Cardiac fibroblast (primary cell): Measurements from ENCODE around the gene ASIC3.

Experiments used
- DNase-seq, 2 donors: peaks; one replicate each; pipeline versions ENCODE4 v3.0.0 to v3.0.0-alpha.2; 2010; ENCODE audit warnings: low read depth in 2 of 2
- H3K4me3 ChIP-seq, 2 donors: replicated peaks in 1 of 2; 1 replicate in 1 of 2; 2 replicates in 1 of 2; pipeline ENCODE4 v1.5.1; 2011; ENCODE audit warnings: low read depth in 2 of 2, low read length in 2 of 2, mild to moderate bottlenecking in 2 of 2, moderate library complexity in 1 of 2
- TF ChIP-seq, protein P1 (sequence below): IDR thresholded peaks from one replicate; pipeline ENCODE4 v1.5.1; 2011; ENCODE audit warnings: low read depth, mild to moderate bottlenecking, low read length, inconsistent platforms

ASIC3 gene

DNA sequence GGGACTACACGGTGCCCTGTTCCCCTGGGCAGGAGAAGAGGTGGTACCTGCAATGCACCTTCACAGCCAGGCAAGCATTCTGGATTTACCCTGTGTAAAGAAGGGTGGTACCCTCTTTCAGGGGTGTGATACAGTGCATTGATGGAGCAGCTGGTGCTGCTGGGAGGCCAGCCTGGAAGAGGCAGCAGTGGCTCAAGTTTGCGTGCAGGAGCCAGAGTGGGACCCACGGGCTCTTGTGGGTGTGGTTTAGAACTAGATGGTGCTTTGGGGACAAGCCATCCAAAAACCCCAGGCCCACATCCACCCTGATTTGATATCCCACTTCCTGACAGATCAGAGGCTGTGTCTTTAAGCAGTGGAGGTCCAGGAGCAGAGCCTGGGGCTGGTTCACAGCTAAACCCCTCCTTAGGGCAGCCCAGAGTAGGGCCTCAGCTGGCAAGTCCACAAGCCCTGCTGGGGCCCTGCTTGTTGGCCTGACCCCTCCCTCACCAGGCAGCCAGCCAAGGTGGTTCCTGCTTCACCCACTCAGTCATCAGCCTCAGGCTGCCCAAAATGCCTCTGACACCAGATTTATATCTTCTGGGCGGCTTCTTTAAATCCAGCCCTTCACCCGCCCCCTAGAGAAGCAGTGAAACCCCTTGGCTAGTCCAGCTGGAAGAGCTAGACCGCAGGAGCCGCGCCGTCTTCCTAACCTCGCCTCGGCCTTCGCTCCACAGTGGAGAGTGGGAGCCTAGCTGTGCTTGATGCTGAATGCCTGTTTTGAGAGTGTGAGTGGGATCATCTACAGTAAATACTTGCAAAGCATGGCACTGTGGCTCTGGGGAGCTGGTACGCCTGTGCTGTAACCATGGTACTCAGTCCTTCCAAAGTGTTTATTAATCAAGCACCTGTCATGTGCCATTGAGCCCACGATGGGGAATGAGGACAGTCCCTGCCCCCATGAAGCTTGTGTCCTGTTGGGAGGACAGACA lies 1.4 kb upstream of the ASIC3 start:
- TF ChIP-seq, protein P1, sequence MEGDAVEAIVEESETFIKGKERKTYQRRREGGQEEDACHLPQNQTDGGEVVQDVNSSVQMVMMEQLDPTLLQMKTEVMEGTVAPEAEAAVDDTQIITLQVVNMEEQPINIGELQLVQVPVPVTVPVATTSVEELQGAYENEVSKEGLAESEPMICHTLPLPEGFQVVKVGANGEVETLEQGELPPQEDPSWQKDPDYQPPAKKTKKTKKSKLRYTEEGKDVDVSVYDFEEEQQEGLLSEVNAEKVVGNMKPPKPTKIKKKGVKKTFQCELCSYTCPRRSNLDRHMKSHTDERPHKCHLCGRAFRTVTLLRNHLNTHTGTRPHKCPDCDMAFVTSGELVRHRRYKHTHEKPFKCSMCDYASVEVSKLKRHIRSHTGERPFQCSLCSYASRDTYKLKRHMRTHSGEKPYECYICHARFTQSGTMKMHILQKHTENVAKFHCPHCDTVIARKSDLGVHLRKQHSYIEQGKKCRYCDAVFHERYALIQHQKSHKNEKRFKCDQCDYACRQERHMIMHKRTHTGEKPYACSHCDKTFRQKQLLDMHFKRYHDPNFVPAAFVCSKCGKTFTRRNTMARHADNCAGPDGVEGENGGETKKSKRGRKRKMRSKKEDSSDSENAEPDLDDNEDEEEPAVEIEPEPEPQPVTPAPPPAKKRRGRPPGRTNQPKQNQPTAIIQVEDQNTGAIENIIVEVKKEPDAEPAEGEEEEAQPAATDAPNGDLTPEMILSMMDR = no peak
- H3K4me3 ChIP-seq = no peak overlapping the region
- peak in 1 of 2 donors; percentile 83 for DNase-seq

DNA sequence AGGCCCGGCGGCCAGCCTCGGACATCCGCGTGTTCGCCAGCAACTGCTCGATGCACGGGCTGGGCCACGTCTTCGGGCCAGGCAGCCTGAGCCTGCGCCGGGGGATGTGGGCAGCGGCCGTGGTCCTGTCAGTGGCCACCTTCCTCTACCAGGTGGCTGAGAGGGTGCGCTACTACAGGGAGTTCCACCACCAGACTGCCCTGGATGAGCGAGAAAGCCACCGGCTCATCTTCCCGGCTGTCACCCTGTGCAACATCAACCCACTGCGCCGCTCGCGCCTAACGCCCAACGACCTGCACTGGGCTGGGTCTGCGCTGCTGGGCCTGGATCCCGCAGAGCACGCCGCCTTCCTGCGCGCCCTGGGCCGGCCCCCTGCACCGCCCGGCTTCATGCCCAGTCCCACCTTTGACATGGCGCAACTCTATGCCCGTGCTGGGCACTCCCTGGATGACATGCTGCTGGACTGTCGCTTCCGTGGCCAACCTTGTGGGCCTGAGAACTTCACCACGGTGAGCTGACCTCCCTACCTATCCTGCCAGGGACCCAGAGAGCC lies 656 bp downstream of the ASIC3 start:
- H3K4me3 ChIP-seq = no peak overlapping the region
- TF ChIP-seq, protein P1 = no peak
- no peak for DNase-seq

DNA sequence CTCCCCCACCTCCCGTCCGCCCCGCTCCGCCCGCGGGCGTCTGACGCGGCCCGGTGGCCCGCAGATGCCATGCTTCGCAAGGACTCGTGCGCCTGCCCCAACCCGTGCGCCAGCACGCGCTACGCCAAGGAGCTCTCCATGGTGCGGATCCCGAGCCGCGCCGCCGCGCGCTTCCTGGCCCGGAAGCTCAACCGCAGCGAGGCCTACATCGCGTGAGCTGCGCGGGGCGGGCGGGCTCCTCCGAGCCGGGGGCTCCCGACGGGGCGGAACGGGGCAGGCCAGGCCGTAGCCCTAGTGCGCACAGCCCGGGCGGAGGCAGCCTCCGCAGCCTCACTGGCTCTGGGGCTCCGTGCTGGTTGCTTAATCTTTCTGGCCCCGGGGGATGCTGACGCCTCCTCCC lies 2.8 kb downstream of the ASIC3 start:
- H3K4me3 ChIP-seq = no peak overlapping the region
- TF ChIP-seq, protein P1 = no peak
- DNase-seq = peak; percentile 69 to 76

DNA sequence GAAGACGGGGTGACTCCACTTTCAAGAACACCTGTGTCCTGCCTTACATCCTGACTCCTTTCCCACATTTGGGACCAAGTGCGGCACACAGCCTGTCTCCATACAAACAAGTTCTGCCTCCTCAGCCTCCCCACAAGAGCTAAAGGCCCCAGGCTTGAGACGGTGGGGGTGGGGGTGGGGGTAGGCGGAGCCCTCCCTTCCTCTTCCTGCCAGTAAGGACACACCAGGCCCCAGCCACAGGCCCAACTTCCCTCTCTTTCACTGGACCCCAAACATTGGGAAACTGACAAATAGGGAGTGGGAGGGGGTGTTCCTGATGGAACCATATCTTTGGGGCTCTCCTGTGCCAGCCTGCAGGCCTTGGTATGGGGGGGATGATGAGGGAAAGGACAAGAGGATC lies 4.8 kb downstream of the ASIC3 start:
- no peak for DNase-seq
- TF ChIP-seq, protein P1 = no peak
- H3K4me3 ChIP-seq = no peak overlapping the region

DNA sequence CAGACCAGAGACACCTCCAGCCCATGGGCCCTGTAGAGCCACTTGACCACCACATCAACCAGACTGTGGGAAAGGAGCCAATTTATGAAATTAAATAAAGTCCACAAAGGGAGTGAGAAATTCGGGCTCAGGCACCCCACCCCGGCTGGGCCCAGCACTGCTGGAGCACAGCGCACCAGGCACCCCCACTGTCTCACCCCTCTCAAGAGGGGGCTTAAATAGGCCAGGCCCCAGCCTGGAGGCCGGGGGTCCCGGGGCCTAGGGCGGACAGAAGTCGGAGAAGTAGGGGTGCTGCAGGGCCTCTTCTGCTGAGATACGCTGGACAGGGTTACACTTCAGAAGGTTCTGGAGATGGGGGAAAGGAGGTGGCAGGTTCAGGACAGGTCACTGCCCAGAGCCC lies 5.4 kb downstream of the ASIC3 start:
- TF ChIP-seq, protein P1 = no peak
- no peak for DNase-seq
- no peak overlapping the region for H3K4me3 ChIP-seq

DNA sequence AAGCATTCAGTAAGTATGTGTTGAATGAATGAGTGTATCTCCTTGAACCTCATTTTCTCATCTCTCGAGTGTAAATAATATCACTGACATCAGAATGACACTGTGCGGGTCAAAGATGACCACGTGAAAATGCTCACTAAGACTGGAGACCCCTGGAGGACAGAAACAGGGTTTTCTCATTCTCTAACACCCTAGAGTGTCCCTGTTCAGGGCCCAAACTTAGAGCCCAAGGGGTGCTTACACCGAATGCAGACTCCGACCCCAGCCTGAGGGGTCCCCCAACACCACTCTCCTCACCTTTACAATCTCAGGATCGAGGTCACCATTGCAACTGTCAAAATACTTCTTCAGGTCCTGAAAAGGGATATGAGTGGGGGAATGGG lies 7.9 kb downstream of the ASIC3 start:
- no peak for DNase-seq
- no peak overlapping the region for H3K4me3 ChIP-seq
- TF ChIP-seq, protein P1 = no peak
